Tibial nerve (tissue), 4 donors: ENCODE data around the gene YDJC.

ENCODE experiments used
- CTCF ChIP-seq, 5 experiments: fragments of 200-600 bp in 3 of 5; fragments of 450-650 bp in 2 of 5; sonication (generic) in 3 of 5; IDR thresholded peaks; one replicate each; pipeline ENCODE4 v1.5.1; 2016 to 2019; ENCODE audit warnings: antibody characterized with exemption in 5 of 5, mild to moderate bottlenecking in 3 of 5, moderate library complexity in 2 of 5
- EP300 ChIP-seq, 2 donors: sonication (generic); formaldehyde crosslinking; IDR thresholded peaks; one replicate each; pipeline ENCODE4 v1.6.1; 2017; ENCODE audit warnings: antibody characterized with exemption in 2 of 2, mild to moderate bottlenecking in 1 of 2
- POLR2A ChIP-seq, 2 donors: fragments of 450-650 bp; IDR thresholded peaks; one replicate each; pipeline ENCODE4 v1.6.1; 2017; ENCODE audit warnings: antibody characterized with exemption in 2 of 2, mild to moderate bottlenecking in 2 of 2, moderate library complexity in 2 of 2

GRCh38 chr22:21650280-21650679, 20.5 kb upstream of the YDJC start:
- no peak for TF ChIP-seq CTCF (IDR thresholded peaks at IDR 0.05)
- no peak for TF ChIP-seq EP300 (IDR thresholded peaks at IDR 0.05)
- no peak for TF ChIP-seq POLR2A (IDR thresholded peaks at IDR 0.05)
